Fibroblast of lung (primary cell): ENCODE measurements around the gene CFL2. TPM values are rescaled to one million over a fixed set of nuclear protein-coding genes. Genes with fewer than 3 reads are reported as not detected.

ENCODE experiments used
- DNase-seq, 2 donors: peaks; one replicate each; pipeline versions ENCODE4 v3.0.0 to v3.0.0-alpha.2; 2010; ENCODE audit warnings: low read depth in 2 of 2
- H2AFZ ChIP-seq: 2 replicates; pipeline ENCODE4 v1.5.1; 2012; ENCODE audit warnings: low read length, control low read depth, inconsistent platforms
- H3K27ac ChIP-seq: 2 replicates; pipeline ENCODE4 v1.5.1; 2011; ENCODE audit warnings: low read length, control low read depth; ENCODE audit not compliant: insufficient read depth
- H3K27me3 ChIP-seq: 2 replicates; pipeline ENCODE4 v1.5.1; 2011; ENCODE audit warnings: mild to moderate bottlenecking, low read length; ENCODE audit not compliant: control insufficient read depth, insufficient read depth
- H3K36me3 ChIP-seq: 2 replicates; pipeline ENCODE4 v1.5.1; 2011; ENCODE audit warnings: low read length; ENCODE audit not compliant: control insufficient read depth, insufficient read depth
- H3K4me1 ChIP-seq: 2 replicates; pipeline ENCODE4 v1.5.1; 2011; ENCODE audit warnings: low read length; ENCODE audit not compliant: control insufficient read depth, insufficient read depth; ENCODE audit errors: extremely low read depth
- H3K4me2 ChIP-seq: 2 replicates; pipeline ENCODE4 v1.5.1; 2011; ENCODE audit warnings: low read length, control low read depth; ENCODE audit not compliant: insufficient read depth; ENCODE audit errors: extremely low read depth
- H3K4me3 ChIP-seq, 4 experiments: fragments of 200-600 bp in 1 of 4; sonication (generic) in 1 of 4; replicated peaks in 1 of 4; 2 replicates each; pipeline ENCODE4 v1.5.1; 2011 to 2016; ENCODE audit warnings: low read length in 4 of 4, low read depth in 3 of 4, mild to moderate bottlenecking in 3 of 4, control low read depth in 2 of 4, inconsistent platforms in 1 of 4, mixed read lengths in 1 of 4; ENCODE audit not compliant: insufficient read depth in 1 of 4; ENCODE audit errors: control extremely low read depth in 1 of 4
- H3K79me2 ChIP-seq: 2 replicates; pipeline ENCODE4 v1.5.1; 2012; ENCODE audit warnings: mild to moderate bottlenecking, low read length, inconsistent platforms; ENCODE audit not compliant: control insufficient read depth, insufficient read depth
- H3K9ac ChIP-seq: 2 replicates; pipeline ENCODE4 v1.5.1; 2011; ENCODE audit warnings: mild to moderate bottlenecking, low read length, control low read depth; ENCODE audit not compliant: insufficient read depth
- H3K9me3 ChIP-seq: 2 replicates; pipeline ENCODE4 v1.5.1; 2012; ENCODE audit warnings: low read depth, low read length; ENCODE audit not compliant: control insufficient read depth, insufficient read depth
- H4K20me1 ChIP-seq: 2 replicates; pipeline ENCODE4 v1.5.1; 2011; ENCODE audit warnings: low read length; ENCODE audit not compliant: control insufficient read depth, insufficient read depth; ENCODE audit errors: extremely low read depth
- CTCF ChIP-seq, 2 donors: IDR thresholded peaks in 1 of 2; conservative IDR thresholded peaks in 1 of 2; 1 replicate in 1 of 2; 2 replicates in 1 of 2; pipeline ENCODE4 v1.5.1; 2011 to 2012; ENCODE audit warnings: low read length in 2 of 2, control low read depth in 1 of 2, inconsistent platforms in 1 of 2, low read depth in 1 of 2, mild to moderate bottlenecking in 1 of 2
- EZH2 ChIP-seq: IDR thresholded peaks from 2 replicates; pipeline ENCODE4 v1.5.1; 2012; ENCODE audit warnings: low read length, control low read depth, mild to moderate bottlenecking; ENCODE audit errors: missing control alignments
- polyA minus RNA-seq: library from RNA; depleted of rRNA, polyadenylated mRNA; stranded (reverse); fragments of >200 nt; gene quantifications from 2 replicates; pipeline ENCODE4 v1.2.3, GENCODE V29; 2011; ENCODE audit warnings: low replicate concordance
- polyA plus RNA-seq, 2 donors: library from polyadenylated mRNA; depleted of rRNA in 1 of 2; stranded (reverse) in 1 of 2; unstranded in 1 of 2; fragments of >200 nt; gene quantifications; 2 replicates each; pipeline ENCODE4 v1.2.1, GENCODE V29; 2011 to 2012; ENCODE audit warnings: missing spikeins in 1 of 2
- total RNA-seq: library from RNA; depleted of rRNA; stranded (reverse); fragments of >200 nt; gene quantifications from 2 replicates; pipeline ENCODE4 v1.2.1, GENCODE V29; 2014

The CFL2 gene
- 61.1 and 147 TPM in 2 replicates for total RNA-seq
- 282 and 362 TPM in 2 replicates for polyA plus RNA-seq
- 212 and 265 TPM in 2 replicates for polyA plus RNA-seq (2012)
- polyA minus RNA-seq, result 19.8 and 27.3 TPM in 2 replicates

- no peaks in the 10 kb centered on the region for H3K36me3 ChIP-seq
- peak within 1 kb of the TSS; percentile 66 to 88 (median 76) for H3K4me3 ChIP-seq
- H2AFZ ChIP-seq, result peak within 1 kb of the TSS; percentile 56
- H3K27ac ChIP-seq, result peak within 1 kb of the TSS; percentile 87
- peaks cover 10% of the 10 kb centered on the region for H3K4me1 ChIP-seq
- peak; percentile 65 to 71 for DNase-seq
- peak within 1 kb of the TSS; percentile 91 for H3K4me2 ChIP-seq
- H4K20me1 ChIP-seq, result no peaks in the 10 kb centered on the region
- no peaks in the 10 kb centered on the region for H3K9me3 ChIP-seq
- H3K79me2 ChIP-seq, result peaks cover 25% of the 10 kb centered on the region
- no peaks in the 10 kb centered on the region for H3K27me3 ChIP-seq
- peak within 1 kb of the TSS; percentile 88 for H3K9ac ChIP-seq
- TF ChIP-seq EZH2 (no peak), CTCF (conservative IDR thresholded peaks at IDR 0.05 in 1 of 2, IDR thresholded peaks at IDR 0.05 in 1 of 2; ENCODE audit: low read depth in 1 of 2, low read length in 2 of 2) (no peak)
These were observed at the start of gene CFL2 for GRCh38 chr14:34714320-34715126. TSS of gene CFL2 (minus strand) at chr14:34714593. CDS start at chr14:34714540, 53 bp downstream.

- no peaks in the 10 kb centered on the region for H3K36me3 ChIP-seq
- H3K9ac ChIP-seq, result no peak overlapping the region
- H3K79me2 ChIP-seq, result no peaks in the 10 kb centered on the region
- H3K27ac ChIP-seq, result no peak overlapping the region
- no peaks in the 10 kb centered on the region for H3K4me1 ChIP-seq
- no peak for DNase-seq
- no peaks in the 10 kb centered on the region for H4K20me1 ChIP-seq
- TF ChIP-seq CTCF (conservative IDR thresholded peaks at IDR 0.05 in 1 of 2, IDR thresholded peaks at IDR 0.05 in 1 of 2; ENCODE audit: low read depth in 1 of 2, low read length in 2 of 2) (no peak), EZH2 (no peak)
- H2AFZ ChIP-seq, result no peak overlapping the region
- no peak overlapping the region for H3K4me3 ChIP-seq
- no peaks in the 10 kb centered on the region for H3K27me3 ChIP-seq
- H3K4me2 ChIP-seq, result no peak overlapping the region
- H3K9me3 ChIP-seq, result no peaks in the 10 kb centered on the region
These were observed 40.8 kb upstream of the CFL2 start for GRCh38 chr14:34755215-34755614.

GRCh38 chr14:34754687-34755086 lies 40.3 kb upstream of the CFL2 start:
- no peaks in the 10 kb centered on the region for H3K27me3 ChIP-seq

More at GRCh38 chr14:34754687-34755086, 40.3 kb upstream of the CFL2 start:
- no peaks in the 10 kb centered on the region for H3K9me3 ChIP-seq
- H3K4me2 ChIP-seq, result no peak overlapping the region
- H3K36me3 ChIP-seq, result no peaks in the 10 kb centered on the region
- no peak overlapping the region for H3K4me3 ChIP-seq
- no peaks in the 10 kb centered on the region for H3K4me1 ChIP-seq
- H3K9ac ChIP-seq, result no peak overlapping the region
- DNase-seq, result no peak
- no peaks in the 10 kb centered on the region for H3K79me2 ChIP-seq
- no peak overlapping the region for H3K27ac ChIP-seq
- H2AFZ ChIP-seq, result no peak overlapping the region
- TF ChIP-seq CTCF (conservative IDR thresholded peaks at IDR 0.05 in 1 of 2, IDR thresholded peaks at IDR 0.05 in 1 of 2; ENCODE audit: low read depth in 1 of 2, low read length in 2 of 2), result no peak
- no peaks in the 10 kb centered on the region for H4K20me1 ChIP-seq
